Tibial nerve (tissue), 4 donors: ENCODE data around the gene GPRIN2. TPM values are rescaled to one million over a fixed set of nuclear protein-coding genes. Genes with fewer than 3 reads are reported as not detected.
A peak's percentile ranks its signal among the peaks of the same experiment; 100 is the strongest.

ENCODE experiments used
- DNase-seq, 2 donors: peaks; one replicate each; pipeline ENCODE4 v3.0.0-alpha.2; 2019; ENCODE audit warnings: low spot score in 2 of 2
- H3K27ac ChIP-seq, 4 donors: fragments of 200-600 bp; sonication (generic) in 3 of 4; one replicate each; pipeline ENCODE4 v1.5.1; 2017 to 2019; ENCODE audit warnings: mild to moderate bottlenecking in 1 of 4
- H3K27me3 ChIP-seq, 2 donors: fragments of 200-600 bp; sonication (generic) in 1 of 2; one replicate each; pipeline versions ENCODE4 v1.5.1 to v1.6.0; 2017 to 2019
- H3K36me3 ChIP-seq, 3 donors: fragments of 200-600 bp; sonication (generic); one replicate each; pipeline ENCODE4 v1.5.1; 2018 to 2019
- H3K4me1 ChIP-seq, 4 donors: fragments of 200-600 bp; sonication (generic) in 3 of 4; one replicate each; pipeline ENCODE4 v1.5.1; 2017 to 2019
- H3K4me3 ChIP-seq, 4 donors: fragments of 200-600 bp; sonication (generic) in 3 of 4; one replicate each; pipeline ENCODE4 v1.5.1; 2017 to 2019; ENCODE audit warnings: mild to moderate bottlenecking in 1 of 4, moderate library complexity in 1 of 4
- H3K9me3 ChIP-seq, 4 donors: fragments of 200-600 bp; sonication (generic) in 3 of 4; one replicate each; pipeline ENCODE4 v1.5.1; 2017 to 2019
- EP300 ChIP-seq, 2 donors: sonication (generic); formaldehyde crosslinking; IDR thresholded peaks; one replicate each; pipeline ENCODE4 v1.6.1; 2017; ENCODE audit warnings: antibody characterized with exemption in 2 of 2, mild to moderate bottlenecking in 1 of 2
- POLR2A ChIP-seq, 2 donors: fragments of 450-650 bp; IDR thresholded peaks; one replicate each; pipeline ENCODE4 v1.6.1; 2017; ENCODE audit warnings: antibody characterized with exemption in 2 of 2, mild to moderate bottlenecking in 2 of 2, moderate library complexity in 2 of 2
- WGBS, 2 donors: methylation state at CpG; one replicate each; pipeline ENCODE4 v1.1.5; 2018; 5-methylcytosine and 5-hydroxymethylcytosine counted together
- total RNA-seq, 4 donors: library from RNA; depleted of rRNA; stranded (reverse); fragments of >200 nt; gene quantifications; one replicate each; pipeline ENCODE4 v1.1.0, GENCODE V29; 2016
- TF ChIP-seq, protein P1 (sequence below), 5 experiments: fragments of 200-600 bp in 3 of 5; fragments of 450-650 bp in 2 of 5; sonication (generic) in 3 of 5; IDR thresholded peaks; one replicate each; pipeline ENCODE4 v1.5.1; 2016 to 2019; ENCODE audit warnings: antibody characterized with exemption in 5 of 5, mild to moderate bottlenecking in 3 of 5, moderate library complexity in 2 of 5

The GPRIN2 gene
- total RNA-seq, 4 donors from 2014 or later = 0.98 to 2.8 (median 2.3) TPM

DNA sequence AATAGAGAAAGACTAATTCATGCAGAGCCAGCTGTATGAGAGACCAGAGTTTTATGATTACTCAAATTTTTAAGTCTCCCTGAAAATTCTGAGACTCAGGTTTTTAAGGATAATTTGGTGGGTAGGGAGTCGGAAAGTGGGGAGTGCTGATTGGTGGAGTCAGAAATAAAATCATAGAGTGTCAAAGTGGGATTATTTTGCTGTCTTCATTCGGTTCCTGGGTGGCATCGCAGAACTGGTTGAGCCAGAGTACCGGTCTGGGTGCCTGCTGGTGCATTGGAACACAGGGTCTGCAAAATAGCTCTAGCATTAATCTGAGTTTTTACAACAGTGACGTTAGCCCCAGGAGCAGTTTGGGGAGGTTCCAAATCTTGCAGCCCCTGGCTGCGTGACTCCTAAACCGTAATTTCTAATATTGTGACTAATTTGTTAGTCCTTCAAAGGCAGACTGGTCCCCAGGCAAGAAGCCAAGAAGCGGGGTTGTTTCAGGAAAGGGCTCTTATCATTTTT, 32.4 kb downstream of the GPRIN2 start:
- H3K4me3 ChIP-seq = no peak overlapping the region
- 65 to 68% methylated on average over 8 of the region's 8 CpGs for WGBS, 2 donors
- no peaks in the 10 kb centered on the region for H3K27me3 ChIP-seq
- no peak overlapping the region for H3K27ac ChIP-seq
- H3K4me1 ChIP-seq = peaks cover 0 to 21% (median 0%) of the 10 kb centered on the region in 4 donors
- DNase-seq = peak in 1 of 2 donors; percentile 12
- H3K36me3 ChIP-seq = no peaks in the 10 kb centered on the region
- H3K9me3 ChIP-seq = no peaks in the 10 kb centered on the region
- TF ChIP-seq EP300 (IDR thresholded peaks at IDR 0.05) (no peak), POLR2A (IDR thresholded peaks at IDR 0.05) (no peak)
- TF ChIP-seq, protein P1, sequence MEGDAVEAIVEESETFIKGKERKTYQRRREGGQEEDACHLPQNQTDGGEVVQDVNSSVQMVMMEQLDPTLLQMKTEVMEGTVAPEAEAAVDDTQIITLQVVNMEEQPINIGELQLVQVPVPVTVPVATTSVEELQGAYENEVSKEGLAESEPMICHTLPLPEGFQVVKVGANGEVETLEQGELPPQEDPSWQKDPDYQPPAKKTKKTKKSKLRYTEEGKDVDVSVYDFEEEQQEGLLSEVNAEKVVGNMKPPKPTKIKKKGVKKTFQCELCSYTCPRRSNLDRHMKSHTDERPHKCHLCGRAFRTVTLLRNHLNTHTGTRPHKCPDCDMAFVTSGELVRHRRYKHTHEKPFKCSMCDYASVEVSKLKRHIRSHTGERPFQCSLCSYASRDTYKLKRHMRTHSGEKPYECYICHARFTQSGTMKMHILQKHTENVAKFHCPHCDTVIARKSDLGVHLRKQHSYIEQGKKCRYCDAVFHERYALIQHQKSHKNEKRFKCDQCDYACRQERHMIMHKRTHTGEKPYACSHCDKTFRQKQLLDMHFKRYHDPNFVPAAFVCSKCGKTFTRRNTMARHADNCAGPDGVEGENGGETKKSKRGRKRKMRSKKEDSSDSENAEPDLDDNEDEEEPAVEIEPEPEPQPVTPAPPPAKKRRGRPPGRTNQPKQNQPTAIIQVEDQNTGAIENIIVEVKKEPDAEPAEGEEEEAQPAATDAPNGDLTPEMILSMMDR (IDR thresholded peaks at IDR 0.05) = no peak

DNA sequence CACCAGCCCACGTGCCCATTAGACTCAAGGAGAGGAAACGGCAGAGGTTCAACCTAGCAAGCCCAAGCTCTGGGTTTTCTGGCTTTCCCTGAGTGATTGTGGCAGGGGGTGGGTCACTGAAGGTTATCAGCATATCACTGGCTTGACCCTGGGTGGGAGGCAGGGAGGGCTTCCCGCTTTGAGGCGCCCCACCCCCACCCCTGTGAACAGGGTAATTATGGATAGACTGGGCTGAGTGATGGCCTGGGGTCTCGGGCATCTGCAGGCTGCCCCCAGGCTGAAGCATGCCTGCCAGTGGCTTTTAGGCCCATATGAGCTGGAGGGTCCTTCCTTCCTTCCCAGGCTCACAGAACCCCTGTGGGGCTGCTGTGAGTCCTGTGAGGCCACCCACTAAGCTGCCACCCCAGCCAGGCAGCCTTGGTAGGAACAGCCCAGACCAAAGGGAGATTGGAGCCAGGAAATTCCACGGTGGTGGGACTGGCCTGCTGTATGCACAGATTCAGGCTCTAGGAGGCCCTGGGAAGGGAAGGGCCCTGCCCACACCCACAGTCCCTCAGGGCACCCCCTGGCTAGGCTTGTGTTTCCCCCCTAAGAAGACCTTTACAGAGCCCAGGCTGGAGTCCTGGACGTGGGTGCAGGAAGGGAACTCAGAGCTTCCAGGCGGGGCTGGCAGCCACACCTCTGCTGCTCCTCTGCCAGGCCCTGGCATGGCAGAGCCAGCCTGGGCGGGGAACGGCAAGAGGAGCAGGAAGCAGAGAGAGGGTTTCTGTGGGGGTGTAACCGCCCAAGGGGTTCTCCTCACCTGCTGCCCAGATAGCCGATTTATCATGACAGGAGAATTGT, 33.1 kb downstream of the GPRIN2 start:
- H3K9me3 ChIP-seq = no peaks in the 10 kb centered on the region
- TF ChIP-seq EP300 (IDR thresholded peaks at IDR 0.05) (no peak), POLR2A (IDR thresholded peaks at IDR 0.05) (no peak)
- TF ChIP-seq, protein P1 (IDR thresholded peaks at IDR 0.05) = no peak
- 57 to 71% methylated on average over 12 of the region's 12 CpGs for WGBS, 2 donors
- no peaks in the 10 kb centered on the region for H3K36me3 ChIP-seq
- H3K4me1 ChIP-seq = peaks cover 0 to 21% (median 0%) of the 10 kb centered on the region in 4 donors
- no peak overlapping the region for H3K27ac ChIP-seq
- no peaks in the 10 kb centered on the region for H3K27me3 ChIP-seq
- no peak overlapping the region for H3K4me3 ChIP-seq
- DNase-seq = peak in 1 of 2 donors; percentile 12

DNA sequence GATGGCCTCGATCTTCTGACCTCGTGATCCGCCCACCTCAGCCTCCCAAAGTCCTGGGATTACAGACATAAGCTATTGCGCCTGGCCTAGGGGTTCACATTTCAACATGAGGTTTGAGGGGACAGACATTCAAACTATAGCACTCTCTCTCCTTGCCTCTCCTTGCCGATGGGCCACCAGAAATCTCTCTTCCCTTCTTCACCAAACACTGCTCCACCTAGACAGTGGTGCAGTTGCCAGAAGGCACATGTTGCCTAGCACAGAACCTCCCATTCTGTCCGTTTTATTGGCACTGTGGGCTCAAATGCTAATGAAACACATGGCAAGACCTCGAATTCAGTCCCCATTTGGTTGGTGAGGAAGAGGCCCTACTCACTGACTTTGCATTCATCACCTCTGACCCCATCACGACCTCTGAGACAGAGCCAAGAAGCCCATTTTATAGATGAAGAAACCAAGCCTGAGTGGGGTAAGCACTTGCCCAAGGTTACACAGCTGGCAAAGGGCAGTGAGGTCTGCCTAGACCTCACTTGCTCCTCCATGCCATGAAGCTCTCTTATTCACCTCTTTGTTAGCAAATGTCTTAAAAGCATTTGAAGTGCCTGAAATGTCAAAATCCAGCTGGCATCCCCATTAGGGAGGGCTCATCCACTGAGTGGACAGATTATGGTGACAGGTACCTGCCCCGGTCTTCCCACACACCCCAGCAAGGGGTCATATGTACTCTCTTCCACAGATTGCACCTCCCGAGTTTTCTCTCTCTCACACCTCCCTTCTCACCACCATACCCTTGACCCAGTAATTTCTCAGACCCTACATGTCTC, 34.0 kb downstream of the GPRIN2 start:
- no peaks in the 10 kb centered on the region for H3K27me3 ChIP-seq
- H3K36me3 ChIP-seq = no peaks in the 10 kb centered on the region
- peak in 1 of 2 donors; percentile 5 for DNase-seq
- 92 to 94% methylated on average over 10 of the region's 10 CpGs for WGBS, 2 donors
- TF ChIP-seq POLR2A (IDR thresholded peaks at IDR 0.05) (no peak), EP300 (IDR thresholded peaks at IDR 0.05) (no peak)
- TF ChIP-seq, protein P1 (IDR thresholded peaks at IDR 0.05) = no peak
- no peak overlapping the region for H3K4me3 ChIP-seq
- H3K27ac ChIP-seq = no peak overlapping the region
- H3K9me3 ChIP-seq = no peaks in the 10 kb centered on the region
- H3K4me1 ChIP-seq = peaks cover 0 to 21% (median 0%) of the 10 kb centered on the region in 4 donors

DNA sequence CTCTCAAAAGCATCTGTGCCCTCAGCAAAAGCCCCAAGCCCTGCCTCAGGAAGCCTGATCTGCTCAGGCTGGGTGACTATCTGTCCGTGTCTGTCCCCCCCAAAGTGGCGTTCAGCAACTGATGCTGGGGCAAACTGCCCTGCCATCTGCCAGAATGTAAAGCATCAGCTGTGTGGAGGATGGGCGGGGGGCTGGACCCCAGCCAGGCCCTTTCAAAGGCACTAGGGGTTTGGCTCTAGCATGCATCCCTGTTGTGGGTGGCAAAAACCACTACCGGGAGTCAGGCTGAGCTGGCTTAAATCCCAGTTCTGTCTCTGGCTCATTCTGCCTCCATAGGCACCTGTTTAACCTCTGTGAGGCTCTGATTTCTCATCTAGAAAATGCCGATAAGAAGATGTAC, 35.5 kb downstream of the GPRIN2 start:
- H3K4me3 ChIP-seq = no peak overlapping the region
- 52% methylated on average over 5 of the region's 5 CpGs for WGBS, 2 donors
- H3K27me3 ChIP-seq = no peaks in the 10 kb centered on the region
- H3K27ac ChIP-seq = no peak overlapping the region
- no peak for TF ChIP-seq EP300 (IDR thresholded peaks at IDR 0.05)
- TF ChIP-seq, protein P1 (IDR thresholded peaks at IDR 0.05) = no peak
- TF ChIP-seq POLR2A (IDR thresholded peaks at IDR 0.05) = no peak
- no peaks in the 10 kb centered on the region for H3K36me3 ChIP-seq
- peak in 1 of 2 donors; percentile 7 for DNase-seq
- H3K9me3 ChIP-seq = no peaks in the 10 kb centered on the region
- H3K4me1 ChIP-seq = peaks cover 0 to 21% (median 0%) of the 10 kb centered on the region in 4 donors
